Fibroblast of pulmonary artery (primary cell): ENCODE data around the gene NUP85.
"Not testable (repeated sequence)": the region's sequence is repeated elsewhere in the genome, so short reads cannot be mapped to it uniquely, and the experiment has no call there.

Experiments
- DNase-seq: peaks from one replicate; pipeline ENCODE4 v3.0.0-alpha.2; 2010; ENCODE audit warnings: low read depth
- H3K4me3 ChIP-seq: replicated peaks from 2 replicates; pipeline ENCODE4 v1.5.1; 2011; ENCODE audit warnings: low read depth, mild to moderate bottlenecking, control low read depth, low read length, moderate library complexity
- TF ChIP-seq, protein P1 (sequence below): IDR thresholded peaks from 2 replicates; pipeline ENCODE4 v1.5.1; 2011; ENCODE audit warnings: mild to moderate bottlenecking, control low read depth, low read length, inconsistent platforms; ENCODE audit errors: missing control alignments

NUP85 gene

DNA sequence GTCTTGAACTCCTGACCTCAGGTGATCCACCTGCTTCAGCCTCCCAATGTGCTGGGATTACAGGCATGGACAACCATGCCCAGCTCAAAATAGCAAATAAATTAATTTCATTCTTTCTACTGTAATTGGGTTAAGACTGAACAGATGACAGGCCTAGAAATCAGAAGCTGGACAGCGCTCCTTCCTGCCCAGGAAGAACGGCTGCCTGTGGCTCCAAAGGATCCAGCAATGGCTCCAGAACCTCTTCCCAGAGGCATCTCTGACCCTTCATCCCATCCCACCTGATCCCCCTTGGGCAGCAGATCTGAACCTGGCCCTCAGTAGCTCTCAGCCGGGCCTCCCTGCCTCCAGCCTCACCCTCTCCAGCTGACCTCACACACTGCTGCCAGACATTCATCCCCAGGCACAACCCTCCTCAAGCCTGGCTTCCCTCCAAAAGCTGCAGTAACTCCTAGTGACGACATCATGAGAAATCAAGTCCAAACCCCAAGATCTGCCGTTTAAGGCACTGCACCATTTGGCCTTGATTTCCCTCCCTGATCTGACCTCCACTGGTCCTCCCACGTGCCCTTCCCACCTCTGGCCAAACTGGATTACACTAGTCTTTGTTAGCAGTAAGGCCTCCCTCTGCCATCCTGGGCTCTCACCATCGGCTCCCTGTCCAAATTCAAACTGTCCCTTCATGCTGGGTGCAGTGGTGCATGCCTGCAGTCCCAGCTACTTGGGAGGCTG is 68.7 kb downstream of the NUP85 start:
- peak; percentile 78 for DNase-seq
- no peak overlapping the region for H3K4me3 ChIP-seq
- TF ChIP-seq, protein P1, sequence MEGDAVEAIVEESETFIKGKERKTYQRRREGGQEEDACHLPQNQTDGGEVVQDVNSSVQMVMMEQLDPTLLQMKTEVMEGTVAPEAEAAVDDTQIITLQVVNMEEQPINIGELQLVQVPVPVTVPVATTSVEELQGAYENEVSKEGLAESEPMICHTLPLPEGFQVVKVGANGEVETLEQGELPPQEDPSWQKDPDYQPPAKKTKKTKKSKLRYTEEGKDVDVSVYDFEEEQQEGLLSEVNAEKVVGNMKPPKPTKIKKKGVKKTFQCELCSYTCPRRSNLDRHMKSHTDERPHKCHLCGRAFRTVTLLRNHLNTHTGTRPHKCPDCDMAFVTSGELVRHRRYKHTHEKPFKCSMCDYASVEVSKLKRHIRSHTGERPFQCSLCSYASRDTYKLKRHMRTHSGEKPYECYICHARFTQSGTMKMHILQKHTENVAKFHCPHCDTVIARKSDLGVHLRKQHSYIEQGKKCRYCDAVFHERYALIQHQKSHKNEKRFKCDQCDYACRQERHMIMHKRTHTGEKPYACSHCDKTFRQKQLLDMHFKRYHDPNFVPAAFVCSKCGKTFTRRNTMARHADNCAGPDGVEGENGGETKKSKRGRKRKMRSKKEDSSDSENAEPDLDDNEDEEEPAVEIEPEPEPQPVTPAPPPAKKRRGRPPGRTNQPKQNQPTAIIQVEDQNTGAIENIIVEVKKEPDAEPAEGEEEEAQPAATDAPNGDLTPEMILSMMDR = no peak

DNA sequence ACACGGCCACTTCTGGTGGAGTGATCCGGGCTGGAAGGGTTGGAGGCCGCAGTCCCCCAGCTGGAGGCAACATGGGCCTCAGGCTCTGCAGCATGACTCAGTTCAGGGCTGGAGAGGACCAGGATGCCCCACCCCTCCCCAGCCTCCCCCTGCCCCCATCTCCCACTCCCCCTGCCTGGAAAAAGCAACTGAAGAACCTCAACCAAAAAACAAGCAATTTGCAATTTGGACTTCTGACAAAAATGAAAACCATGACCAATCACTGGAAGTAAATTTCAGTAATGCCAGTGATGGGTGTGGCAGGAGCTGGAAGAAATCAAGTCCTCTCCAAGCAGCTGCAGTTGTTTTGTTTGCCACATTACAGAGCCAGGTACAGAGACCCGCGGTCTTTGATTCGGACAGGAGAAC is 72.2 kb downstream of the NUP85 start:
- no peak for DNase-seq
- TF ChIP-seq, protein P1 = no peak
- H3K4me3 ChIP-seq = no peak overlapping the region

DNA sequence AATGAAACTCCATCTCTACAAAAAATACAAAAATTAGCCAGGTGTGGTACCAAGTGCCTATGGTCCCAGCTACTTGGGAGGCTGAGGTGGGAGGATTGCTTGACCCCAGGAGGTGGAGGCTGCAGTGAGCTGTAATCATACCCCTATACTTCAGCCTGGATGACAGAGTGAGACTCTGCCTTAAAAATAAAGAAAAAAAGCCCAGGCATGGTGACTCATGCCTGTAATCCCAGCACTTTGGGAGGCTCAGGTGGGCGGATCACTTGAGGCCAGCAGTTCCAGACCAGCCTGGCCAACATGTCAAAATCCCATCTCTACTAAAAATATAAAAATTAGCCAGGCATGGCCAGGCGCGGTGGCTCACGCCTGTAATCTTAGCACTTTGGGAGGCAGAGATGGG is 74.7 kb downstream of the NUP85 start:
- DNase-seq = not testable (repeated sequence)

DNA sequence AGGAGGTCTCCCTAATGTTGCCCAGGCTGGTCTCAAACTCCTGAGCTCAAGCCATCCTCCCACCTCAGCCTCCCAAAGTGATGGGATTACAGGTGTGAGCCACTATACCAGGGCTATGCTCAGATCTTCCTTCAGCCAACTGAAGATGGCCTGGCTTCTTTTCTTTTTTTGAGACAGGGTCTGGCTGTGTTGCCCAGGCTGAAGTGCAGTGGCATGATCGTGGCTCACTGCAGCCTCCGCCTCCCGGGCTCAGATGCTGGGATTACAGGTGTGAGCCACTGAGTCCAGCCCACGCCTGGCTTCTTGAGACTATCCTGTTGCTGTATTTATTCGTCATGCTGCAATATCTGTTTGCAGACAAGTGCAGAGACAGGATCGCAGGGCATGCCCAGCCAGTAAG is 79.6 kb downstream of the NUP85 start:
- no peak for DNase-seq
- no peak overlapping the region for H3K4me3 ChIP-seq
- TF ChIP-seq, protein P1 = no peak

More for the DNA sequence above, 74.7 kb downstream of the NUP85 start:
- H3K4me3 ChIP-seq = not testable (repeated sequence)
